GM12864 (cell line): Measurements from ENCODE around the gene C16orf74.

Experiments used
- DNase-seq: peaks from one replicate; pipeline ENCODE4 v3.0.0-alpha.2; 2011; ENCODE audit warnings: low read depth
- H3K4me3 ChIP-seq: 2 replicates; pipeline ENCODE4 v1.5.1; 2011; ENCODE audit warnings: mild to moderate bottlenecking, low read depth, low read length, control low read depth
- CTCF ChIP-seq: IDR thresholded peaks from 2 replicates; pipeline ENCODE4 v1.5.1; 2011; ENCODE audit warnings: low read depth, mild to moderate bottlenecking, moderate library complexity, low read length, control low read depth, inconsistent platforms; ENCODE audit errors: missing control alignments

C16orf74 gene

GRCh38 chr16:85682516-85682915, 68.4 kb downstream of the C16orf74 start:
- H3K4me3 ChIP-seq: no peak overlapping the region
- TF ChIP-seq CTCF: no peak

GRCh38 chr16:85681255-85681654, 69.6 kb downstream of the C16orf74 start:
- H3K4me3 ChIP-seq: no peak overlapping the region
- no peak for DNase-seq
- TF ChIP-seq CTCF: no peak

More at GRCh38 chr16:85682516-85682915, 68.4 kb downstream of the C16orf74 start:
- DNase-seq: no peak

GRCh38 chr16:85680352-85680944, 70.4 kb downstream of the C16orf74 start:
- no peak for DNase-seq
- no peak for TF ChIP-seq CTCF
- H3K4me3 ChIP-seq: no peak overlapping the region

GRCh38 chr16:85679870-85680269, 71.0 kb downstream of the C16orf74 start:
- no peak overlapping the region for H3K4me3 ChIP-seq
- no peak for DNase-seq
- no peak for TF ChIP-seq CTCF

- no peak for DNase-seq
- no peak for TF ChIP-seq CTCF
- no peak overlapping the region for H3K4me3 ChIP-seq
These were observed 72.1 kb downstream of the C16orf74 start for GRCh38 chr16:85678821-85679220.

GRCh38 chr16:85678016-85678415, 72.9 kb downstream of the C16orf74 start:
- no peak for TF ChIP-seq CTCF
- no peak for DNase-seq

GRCh38 chr16:85677383-85677967, 73.4 kb downstream of the C16orf74 start:
- no peak for TF ChIP-seq CTCF
- no peak overlapping the region for H3K4me3 ChIP-seq
- no peak for DNase-seq

More at GRCh38 chr16:85678016-85678415, 72.9 kb downstream of the C16orf74 start:
- H3K4me3 ChIP-seq: no peak overlapping the region
